ENCODE results near the gene ATP9A.

DNA sequence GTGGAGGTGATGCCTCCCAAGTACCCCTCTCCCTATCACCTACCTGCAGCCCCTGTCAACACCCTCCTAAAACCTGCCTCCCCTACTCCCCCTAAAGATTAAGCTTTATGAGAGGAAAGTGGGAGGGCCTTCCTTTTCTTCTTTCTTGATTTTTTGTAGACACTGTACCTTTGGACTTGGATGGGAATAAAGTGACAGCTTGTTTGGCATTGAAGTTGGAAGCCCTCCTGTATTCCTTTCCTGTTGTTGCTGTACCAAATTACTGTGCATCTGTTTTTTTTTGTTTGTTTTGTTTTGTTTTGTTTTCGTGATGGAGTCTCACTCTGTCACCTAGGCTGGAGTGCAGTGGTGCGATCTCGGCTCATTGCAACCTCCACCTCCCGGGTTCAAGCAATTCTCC is 126.3 kb downstream of the ATP9A start:
- TF ChIP-seq, protein P1, sequence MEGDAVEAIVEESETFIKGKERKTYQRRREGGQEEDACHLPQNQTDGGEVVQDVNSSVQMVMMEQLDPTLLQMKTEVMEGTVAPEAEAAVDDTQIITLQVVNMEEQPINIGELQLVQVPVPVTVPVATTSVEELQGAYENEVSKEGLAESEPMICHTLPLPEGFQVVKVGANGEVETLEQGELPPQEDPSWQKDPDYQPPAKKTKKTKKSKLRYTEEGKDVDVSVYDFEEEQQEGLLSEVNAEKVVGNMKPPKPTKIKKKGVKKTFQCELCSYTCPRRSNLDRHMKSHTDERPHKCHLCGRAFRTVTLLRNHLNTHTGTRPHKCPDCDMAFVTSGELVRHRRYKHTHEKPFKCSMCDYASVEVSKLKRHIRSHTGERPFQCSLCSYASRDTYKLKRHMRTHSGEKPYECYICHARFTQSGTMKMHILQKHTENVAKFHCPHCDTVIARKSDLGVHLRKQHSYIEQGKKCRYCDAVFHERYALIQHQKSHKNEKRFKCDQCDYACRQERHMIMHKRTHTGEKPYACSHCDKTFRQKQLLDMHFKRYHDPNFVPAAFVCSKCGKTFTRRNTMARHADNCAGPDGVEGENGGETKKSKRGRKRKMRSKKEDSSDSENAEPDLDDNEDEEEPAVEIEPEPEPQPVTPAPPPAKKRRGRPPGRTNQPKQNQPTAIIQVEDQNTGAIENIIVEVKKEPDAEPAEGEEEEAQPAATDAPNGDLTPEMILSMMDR (IDR thresholded peaks at IDR 0.05): no peak
- no peak for TF ChIP-seq POLR2A (IDR thresholded peaks at IDR 0.05)

Measured in body of pancreas (tissue), 4 donors.